Measurements from ENCODE around the gene MYCBP. TPM values are rescaled to one million over a fixed set of nuclear protein-coding genes. Genes with fewer than 3 reads are reported as not detected.

Gene MYCBP
- polyA plus RNA-seq, 1 donor = 18.3 TPM

DNA sequence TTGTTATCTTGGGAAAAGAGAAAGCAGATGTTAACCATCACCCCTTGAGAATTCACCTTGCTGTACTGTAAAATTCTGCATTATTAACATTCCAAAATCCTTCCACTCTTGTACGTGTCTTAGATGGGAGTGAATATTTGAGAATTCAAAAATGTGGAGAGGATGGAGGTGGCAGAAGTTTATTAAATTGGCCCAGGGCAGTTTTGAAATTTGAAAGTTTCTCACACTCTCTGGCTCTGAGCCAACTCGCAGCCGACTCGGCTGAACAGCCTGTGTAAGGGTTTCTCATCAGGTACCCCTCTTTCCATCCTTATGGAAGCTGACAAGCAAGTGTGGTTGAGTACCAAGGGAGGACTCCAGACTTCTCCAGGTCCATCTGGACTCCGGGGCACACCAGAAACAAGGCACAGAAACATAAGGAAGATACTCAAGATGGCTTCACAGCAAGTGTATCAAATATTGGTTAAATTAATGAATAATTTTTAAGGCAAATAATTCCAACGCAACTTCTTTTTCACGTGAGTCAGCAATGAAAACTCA, 58.6 kb downstream of the MYCBP start:
- H3K36me3 ChIP-seq (ENCODE audit: control insufficient read depth, insufficient read depth, low read length) = no peaks in the 10 kb centered on the region
- H3K27ac ChIP-seq (ENCODE audit: low read length) = no peak overlapping the region
- DNase-seq = no peak
- 71% methylated on average over 1 of the region's 7 CpGs for WGBS (ENCODE audit: insufficient coverage, low lambda C conversion rate)
- peaks cover 78% of the 10 kb centered on the region for H3K27me3 ChIP-seq (ENCODE audit: control insufficient read depth, insufficient read depth, low read length)
- peaks cover 7% of the 10 kb centered on the region for H3K4me1 ChIP-seq (ENCODE audit: control insufficient read depth, insufficient read depth, low read length)
- no peak overlapping the region for H3K4me3 ChIP-seq (ENCODE audit: low read length)
- H3K9me3 ChIP-seq (ENCODE audit: control insufficient read depth, low read depth, low read length) = peaks cover 7% of the 10 kb centered on the region

DNA sequence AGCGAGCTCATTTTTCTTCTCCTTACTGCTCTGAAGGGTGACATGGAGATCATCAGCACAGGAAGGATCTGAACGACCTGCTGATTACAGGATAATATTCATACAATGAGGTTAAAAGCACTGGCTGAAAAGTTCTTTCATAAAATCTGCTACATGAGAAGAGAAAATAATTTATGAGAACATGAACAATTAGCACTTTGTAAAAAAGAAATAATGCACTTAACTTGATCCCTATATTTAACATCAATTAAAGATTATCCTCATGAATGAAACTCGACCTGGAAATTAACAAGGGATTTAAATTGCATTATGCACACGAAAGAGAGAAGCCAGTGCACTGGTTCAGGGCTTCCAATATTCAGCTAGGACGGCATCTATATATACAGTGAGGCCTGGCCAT, 60.2 kb downstream of the MYCBP start:
- peaks cover 63% of the 10 kb centered on the region for H3K27me3 ChIP-seq (ENCODE audit: control insufficient read depth, insufficient read depth, low read length)
- H3K36me3 ChIP-seq (ENCODE audit: control insufficient read depth, insufficient read depth, low read length) = no peaks in the 10 kb centered on the region

More for the DNA sequence above, 60.2 kb downstream of the MYCBP start:
- DNase-seq = no peak
- 0% methylated on average over 1 of the region's 5 CpGs for WGBS (ENCODE audit: insufficient coverage, low lambda C conversion rate)
- no peak overlapping the region for H3K27ac ChIP-seq (ENCODE audit: low read length)
- H3K9me3 ChIP-seq (ENCODE audit: control insufficient read depth, low read depth, low read length) = peaks cover 6% of the 10 kb centered on the region
- H3K4me1 ChIP-seq (ENCODE audit: control insufficient read depth, insufficient read depth, low read length) = no peaks in the 10 kb centered on the region
- H3K4me3 ChIP-seq (ENCODE audit: low read length) = no peak overlapping the region

Other genes with a start within 250 kb of the MYCBP start
- 28.6 TPM for gene RRAGC, start 13.6 kb downstream of the MYCBP start, polyA plus RNA-seq
- 0.42 TPM for gene GJA9, start 8.2 kb upstream of the MYCBP start, polyA plus RNA-seq
- 0.72 TPM for gene RHBDL2, start 68.5 kb upstream of the MYCBP start, polyA plus RNA-seq
- 49.3 TPM for gene AKIRIN1, start 117.9 kb upstream of the MYCBP start, polyA plus RNA-seq
- gene NDUFS5, start 153.0 kb upstream of the MYCBP start, polyA plus RNA-seq = 266 TPM

Measured in large intestine (tissue), 3 donors.